Trophoblast cell (in vitro differentiated cells and primary cell): ENCODE measurements around the gene GLMP.

Experiments used
- DNase-seq, 2 donors: peaks; one replicate each; pipeline ENCODE4 v3.0.0-alpha.2; 2016
- H2AFZ ChIP-seq: 2 replicates; pipeline ENCODE4 v1.6.1; 2013; ENCODE audit warnings: low read length, moderate library complexity, mild to moderate bottlenecking; ENCODE audit not compliant: insufficient read depth, poor library complexity
- H2AK5ac ChIP-seq: 2 replicates; pipeline ENCODE4 v1.6.1; 2013; ENCODE audit warnings: mild to moderate bottlenecking, low read length
- H2BK120ac ChIP-seq: 2 replicates; pipeline ENCODE4 v1.6.1; 2013; ENCODE audit warnings: low read length, mild to moderate bottlenecking, moderate library complexity; ENCODE audit not compliant: insufficient read depth, poor library complexity
- H2BK12ac ChIP-seq: 2 replicates; pipeline ENCODE4 v1.6.1; 2013; ENCODE audit warnings: mild to moderate bottlenecking, low read length, moderate library complexity
- H2BK5ac ChIP-seq: 2 replicates; pipeline ENCODE4 v1.6.1; 2013; ENCODE audit warnings: low read length, low read depth, moderate library complexity, mild to moderate bottlenecking; ENCODE audit not compliant: poor library complexity
- H3K14ac ChIP-seq: 2 replicates; pipeline ENCODE4 v1.6.1; 2013; ENCODE audit warnings: mild to moderate bottlenecking, low read length
- H3K18ac ChIP-seq: 2 replicates; pipeline ENCODE4 v1.6.1; 2013; ENCODE audit warnings: mild to moderate bottlenecking, low read length
- H3K23ac ChIP-seq: 2 replicates; pipeline ENCODE4 v1.6.1; 2013; ENCODE audit warnings: low read length
- H3K27ac ChIP-seq: 2 replicates; pipeline ENCODE4 v1.5.1; 2013; ENCODE audit warnings: low read depth, mild to moderate bottlenecking, inconsistent platforms, low read length, moderate library complexity
- H3K27me3 ChIP-seq: 2 replicates; pipeline ENCODE4 v1.6.1; 2013; ENCODE audit warnings: inconsistent platforms, mild to moderate bottlenecking, low read length, moderate library complexity; ENCODE audit not compliant: insufficient read depth
- H3K36me3 ChIP-seq, 2 experiments: 1 replicate in 1 of 2; 2 replicates in 1 of 2; pipeline ENCODE4 v1.6.1; 2013; ENCODE audit warnings: low read length in 2 of 2, mild to moderate bottlenecking in 2 of 2, moderate library complexity in 1 of 2; ENCODE audit not compliant: insufficient read depth in 2 of 2, control insufficient read depth in 1 of 2
- H3K4ac ChIP-seq: 2 replicates; pipeline ENCODE4 v1.6.1; 2013; ENCODE audit warnings: low read depth, mild to moderate bottlenecking, low read length, moderate library complexity
- H3K4me1 ChIP-seq, 2 experiments: 1 replicate in 1 of 2; 2 replicates in 1 of 2; pipeline ENCODE4 v1.6.1; 2013; ENCODE audit warnings: low read length in 2 of 2, mild to moderate bottlenecking in 2 of 2, moderate library complexity in 1 of 2; ENCODE audit not compliant: insufficient read depth in 2 of 2, control insufficient read depth in 1 of 2
- H3K4me2 ChIP-seq: 2 replicates; pipeline ENCODE4 v1.6.1; 2013; ENCODE audit warnings: inconsistent platforms, mild to moderate bottlenecking, low read length, moderate library complexity
- H3K4me3 ChIP-seq: 2 replicates; pipeline ENCODE4 v1.5.1; 2013; ENCODE audit warnings: mild to moderate bottlenecking, low read depth, low read length, inconsistent platforms
- H3K79me1 ChIP-seq: one replicate; pipeline ENCODE4 v1.6.1; 2013; ENCODE audit warnings: low read length
- H3K79me2 ChIP-seq: 2 replicates; pipeline ENCODE4 v1.6.1; 2013; ENCODE audit warnings: low read length, mild to moderate bottlenecking; ENCODE audit not compliant: control insufficient read depth, insufficient read depth, poor library complexity
- H3K9ac ChIP-seq: 2 replicates; pipeline ENCODE4 v1.6.1; 2013; ENCODE audit warnings: mild to moderate bottlenecking, low read length
- H3K9me3 ChIP-seq: 2 replicates; pipeline ENCODE4 v1.6.1; 2013; ENCODE audit warnings: low read depth, mild to moderate bottlenecking, control low read depth, inconsistent platforms, low read length; ENCODE audit not compliant: insufficient read depth
- H4K12ac ChIP-seq: 2 replicates; pipeline ENCODE4 v1.6.1; 2013; ENCODE audit warnings: low read depth, mild to moderate bottlenecking, low read length, moderate library complexity
- H4K8ac ChIP-seq: 2 replicates; pipeline ENCODE4 v1.6.1; 2013; ENCODE audit warnings: low read depth, mild to moderate bottlenecking, low read length, moderate library complexity
- H4K91ac ChIP-seq: one replicate; pipeline ENCODE4 v1.6.1; 2013; ENCODE audit warnings: low read depth, mild to moderate bottlenecking, low read length, moderate library complexity
- WGBS: extraction: QIAGEN DNeasy Blood & Tissue Kit; methylation state at CpG from one replicate; pipeline ENCODE4 v1.1.7; 2013; ENCODE audit warnings: missing lambda C conversion rate; ENCODE audit not compliant: insufficient read length, insufficient coverage; ENCODE audit errors: extremely low coverage; 5-methylcytosine and 5-hydroxymethylcytosine counted together

The GLMP gene

DNA sequence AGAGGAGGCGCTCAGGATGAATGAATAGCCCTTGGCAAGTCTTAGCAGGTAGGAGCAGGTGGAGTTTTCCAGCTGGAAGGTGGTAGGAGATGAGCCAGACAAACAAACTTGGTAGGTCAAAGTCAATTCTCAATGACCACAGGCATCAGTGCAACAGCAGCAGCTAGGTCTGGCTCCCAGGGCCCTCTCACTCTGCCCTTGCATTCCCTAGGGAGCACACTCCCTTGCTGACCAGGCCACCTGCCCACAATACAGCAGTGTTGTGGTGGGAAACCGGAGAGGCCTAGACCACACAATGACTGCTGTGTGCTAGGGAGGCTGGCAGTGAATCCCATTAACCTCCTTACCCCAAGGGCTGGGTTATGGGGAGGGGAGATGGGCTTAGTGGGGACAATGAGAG, 34.6 kb downstream of the GLMP start:
- no peak overlapping the region for H3K4ac ChIP-seq
- no peak overlapping the region for H2AFZ ChIP-seq
- H3K18ac ChIP-seq, result no peak overlapping the region
- no peak overlapping the region for H3K4me3 ChIP-seq
- DNase-seq, result no peak
- H3K14ac ChIP-seq, result no peak overlapping the region
- H4K91ac ChIP-seq, result no peak overlapping the region
- H2BK120ac ChIP-seq, result no peak overlapping the region
- H3K9ac ChIP-seq, result no peak overlapping the region
- H3K27ac ChIP-seq, result no peak overlapping the region
- H3K9me3 ChIP-seq, result no peaks in the 10 kb centered on the region
- no peak overlapping the region for H2BK12ac ChIP-seq
- H3K27me3 ChIP-seq, result no peaks in the 10 kb centered on the region
- no peak overlapping the region for H3K23ac ChIP-seq
- no peak overlapping the region for H2AK5ac ChIP-seq
- H2BK5ac ChIP-seq, result no peak overlapping the region
- H3K79me1 ChIP-seq, result no peaks in the 10 kb centered on the region
- no peaks in the 10 kb centered on the region for H3K79me2 ChIP-seq
- H4K8ac ChIP-seq, result no peak overlapping the region
- no peak overlapping the region for H3K4me2 ChIP-seq
- H4K12ac ChIP-seq, result no peak overlapping the region
- H3K4me1 ChIP-seq, result no peaks in the 10 kb centered on the region
- peaks cover 75 to 87% of the 10 kb centered on the region in 2 experiments for H3K36me3 ChIP-seq
- no CpG with 5 or more reads among the region's 2 CpGs for WGBS

DNA sequence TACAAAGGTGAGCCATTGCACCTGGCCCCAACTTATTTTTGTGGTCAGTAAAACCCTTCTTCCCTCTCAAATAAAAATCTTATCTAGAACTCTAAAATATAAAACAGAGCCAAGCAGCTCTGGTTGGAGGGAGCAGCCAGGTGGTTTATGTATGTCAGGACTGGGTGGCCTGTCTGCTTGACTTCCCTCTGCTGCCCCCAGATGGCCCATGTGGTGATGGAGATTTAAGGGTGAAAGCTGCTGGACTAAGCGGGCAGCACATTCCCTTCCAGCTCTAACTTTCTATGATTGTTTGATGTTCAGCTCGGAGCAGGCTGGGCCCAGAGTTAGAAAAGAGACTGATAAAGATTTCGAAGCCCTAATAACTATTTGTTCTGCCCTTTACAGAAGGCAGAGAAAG, 35.7 kb downstream of the GLMP start:
- Histone ChIP-seq H3K4me1 (no peaks in the 10 kb centered on the region), H2BK120ac (no peak overlapping the region), H3K18ac (no peak overlapping the region), H3K9ac (no peak overlapping the region), H3K23ac (no peak overlapping the region), H2BK12ac (no peak overlapping the region), H3K27me3 (no peaks in the 10 kb centered on the region), H2BK5ac (no peak overlapping the region), H3K14ac (no peak overlapping the region), H3K4me3 (no peak overlapping the region), H3K27ac (no peak overlapping the region), H3K79me2 (no peaks in the 10 kb centered on the region), H3K4ac (no peak overlapping the region), H3K9me3 (no peaks in the 10 kb centered on the region), H4K8ac (no peak overlapping the region), H3K4me2 (no peak overlapping the region), H4K91ac (no peak overlapping the region), H2AK5ac (no peak overlapping the region), H3K36me3 (peaks cover 66 to 80% of the 10 kb centered on the region in 2 experiments), H3K79me1 (no peaks in the 10 kb centered on the region), H4K12ac (no peak overlapping the region), H2AFZ (no peak overlapping the region)
- no CpG with 5 or more reads among the region's 3 CpGs for WGBS
- no peak for DNase-seq

DNA sequence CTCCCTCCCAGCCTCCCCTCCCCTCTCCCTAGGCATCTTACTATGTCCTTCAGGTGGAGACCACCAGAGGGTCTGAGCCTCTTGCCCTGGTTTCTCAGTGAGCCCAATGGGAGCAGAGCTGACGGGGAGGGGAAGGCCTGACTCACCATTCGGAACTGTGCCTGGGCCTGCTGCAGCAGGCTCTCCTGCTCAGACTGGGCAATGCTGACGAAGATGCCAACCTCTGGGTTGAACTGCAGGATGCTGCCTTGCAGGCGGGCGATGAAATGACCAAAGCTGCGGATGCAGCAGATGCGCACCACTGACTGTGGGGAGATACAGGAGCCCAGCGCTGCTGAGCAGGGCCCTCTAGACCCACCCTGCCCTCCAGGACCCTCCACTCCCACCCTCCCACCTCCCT, 36.6 kb downstream of the GLMP start:
- H3K14ac ChIP-seq, result no peak overlapping the region
- no peak for DNase-seq
- no peak overlapping the region for H3K4me3 ChIP-seq
- H3K79me2 ChIP-seq, result no peaks in the 10 kb centered on the region
- no peak overlapping the region for H4K8ac ChIP-seq
- H3K27ac ChIP-seq, result no peak overlapping the region
- no peak overlapping the region for H2BK5ac ChIP-seq
- WGBS, result no CpG with 5 or more reads among the region's 8 CpGs
- H3K18ac ChIP-seq, result no peak overlapping the region
- H2AFZ ChIP-seq, result no peak overlapping the region
- H3K36me3 ChIP-seq, result peaks cover 71 to 77% of the 10 kb centered on the region in 2 experiments
- no peak overlapping the region for H3K23ac ChIP-seq
- no peak overlapping the region for H2AK5ac ChIP-seq
- no peak overlapping the region for H2BK120ac ChIP-seq
- no peak overlapping the region for H4K12ac ChIP-seq
- H4K91ac ChIP-seq, result no peak overlapping the region
- H3K4ac ChIP-seq, result no peak overlapping the region
- H3K27me3 ChIP-seq, result no peaks in the 10 kb centered on the region
- H3K4me1 ChIP-seq, result no peaks in the 10 kb centered on the region
- no peak overlapping the region for H3K9ac ChIP-seq
- H3K9me3 ChIP-seq, result no peaks in the 10 kb centered on the region
- no peak overlapping the region for H2BK12ac ChIP-seq
- H3K4me2 ChIP-seq, result no peak overlapping the region
- H3K79me1 ChIP-seq, result no peaks in the 10 kb centered on the region

DNA sequence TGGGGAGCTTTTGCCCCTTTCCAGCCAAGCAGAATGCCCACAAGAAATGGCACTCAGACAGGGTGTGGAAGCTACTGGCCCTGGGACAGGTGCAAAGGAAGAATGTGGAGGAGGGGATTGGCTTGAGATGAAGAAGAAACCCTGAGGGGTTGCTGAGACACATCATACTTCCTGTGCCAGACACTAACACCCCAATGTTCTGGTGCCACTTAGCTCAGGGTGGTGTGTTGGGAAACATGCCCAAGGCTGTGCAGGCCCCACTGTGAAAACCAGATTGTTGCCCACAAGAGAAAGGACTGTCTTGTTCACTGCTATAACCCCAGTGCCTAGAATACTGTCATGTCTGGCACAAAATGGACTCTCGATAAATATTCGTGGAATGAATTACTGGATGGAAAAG, 37.8 kb downstream of the GLMP start:
- H3K36me3 ChIP-seq, result peaks cover 73 to 78% of the 10 kb centered on the region in 2 experiments
- no peak overlapping the region for H4K12ac ChIP-seq
- no peak overlapping the region for H2BK120ac ChIP-seq
- no peak overlapping the region for H3K18ac ChIP-seq
- H3K79me1 ChIP-seq, result no peaks in the 10 kb centered on the region
- H4K8ac ChIP-seq, result no peak overlapping the region
- H3K9me3 ChIP-seq, result no peaks in the 10 kb centered on the region
- H2BK12ac ChIP-seq, result no peak overlapping the region
- H3K27ac ChIP-seq, result no peak overlapping the region
- no CpG with 5 or more reads among the region's 2 CpGs for WGBS
- H3K79me2 ChIP-seq, result no peaks in the 10 kb centered on the region
- H4K91ac ChIP-seq, result no peak overlapping the region
- no peak overlapping the region for H3K4ac ChIP-seq
- DNase-seq, result no peak
- no peak overlapping the region for H3K9ac ChIP-seq
- no peak overlapping the region for H2AFZ ChIP-seq
- H3K4me1 ChIP-seq, result peaks cover 0 to 3% of the 10 kb centered on the region in 2 experiments
- H3K23ac ChIP-seq, result no peak overlapping the region
- no peak overlapping the region for H3K14ac ChIP-seq
- no peak overlapping the region for H2BK5ac ChIP-seq
- H3K4me3 ChIP-seq, result no peak overlapping the region
- no peaks in the 10 kb centered on the region for H3K27me3 ChIP-seq
- H2AK5ac ChIP-seq, result no peak overlapping the region
- no peak overlapping the region for H3K4me2 ChIP-seq
